GM21619 (cell line): ENCODE measurements around the gene TRIM69.
"Not testable (repeated sequence)": the region's sequence is repeated elsewhere in the genome, so short reads cannot be mapped to it uniquely, and the experiment has no call there.

Source experiments
- ATAC-seq: cut with Tn5 transposase; IDR thresholded peaks from one replicate; pipeline ENCODE4 v1.9.1; 2021; ENCODE audit not compliant: unreplicated experiment

The TRIM69 gene

GRCh38 chr15:44715797-44716334 lies 20.5 kb upstream of the TRIM69 start:
- no peak for ATAC-seq

GRCh38 chr15:44716983-44717602 lies 19.2 kb upstream of the TRIM69 start:
- ATAC-seq, result no peak

GRCh38 chr15:44718180-44718926 lies 18.0 kb upstream of the TRIM69 start:
- ATAC-seq, result no peak

GRCh38 chr15:44718927-44719292 lies 17.4 kb upstream of the TRIM69 start:
- no peak for ATAC-seq

- ATAC-seq, result peak; percentile 43
These were observed 16.9 kb upstream of the TRIM69 start for GRCh38 chr15:44719293-44719999.

- not testable (repeated sequence) for ATAC-seq
These were observed 16.3 kb upstream of the TRIM69 start for GRCh38 chr15:44720000-44720435.

GRCh38 chr15:44720460-44721176 lies 15.7 kb upstream of the TRIM69 start:
- no peak for ATAC-seq

- no peak for ATAC-seq
These were observed 14.3 kb upstream of the TRIM69 start for GRCh38 chr15:44722011-44722410.

- no peak for ATAC-seq
These were observed 10.2 kb upstream of the TRIM69 start for GRCh38 chr15:44726136-44726535.

GRCh38 chr15:44726568-44727484 lies 9.5 kb upstream of the TRIM69 start:
- ATAC-seq, result peak; percentile 35

GRCh38 chr15:44727485-44728231 lies 8.7 kb upstream of the TRIM69 start:
- ATAC-seq, result no peak

GRCh38 chr15:44728232-44728575 lies 8.1 kb upstream of the TRIM69 start:
- not testable (repeated sequence) for ATAC-seq

- ATAC-seq, result peak; percentile 67
These were observed 7.5 kb upstream of the TRIM69 start for GRCh38 chr15:44728576-44729407.

- no peak for ATAC-seq
These were observed 6.8 kb upstream of the TRIM69 start for GRCh38 chr15:44729408-44730127.

GRCh38 chr15:44734839-44735481 lies 1.4 kb upstream of the TRIM69 start:
- no peak for ATAC-seq

- ATAC-seq, result no peak
These were observed 697 bp upstream of the TRIM69 start for GRCh38 chr15:44735482-44736180.
